ENCODE data around the gene CALHM6.

The CALHM6 gene

GRCh38 chr6:116482780-116483179, 21.6 kb downstream of the CALHM6 start:
- ATAC-seq (ENCODE audit: low read depth) (no peak), DNase-seq (ENCODE audit: low spot score) (no peak)
- Histone ChIP-seq H3K4me1 (ENCODE audit: insufficient read depth, poor library complexity, severe bottlenecking) (no peaks in the 10 kb centered on the region), H3K36me3 (ENCODE audit: low read depth) (no peaks in the 10 kb centered on the region), H3K4me3 (ENCODE audit: severe bottlenecking) (no peak overlapping the region), H3K27ac (ENCODE audit: poor library complexity, severe bottlenecking) (no peak overlapping the region), H3K27me3 (ENCODE audit: insufficient read depth, poor library complexity, severe bottlenecking) (no peaks in the 10 kb centered on the region), H3K9me3 (ENCODE audit: severe bottlenecking) (no peaks in the 10 kb centered on the region)
- TF ChIP-seq, protein P1, sequence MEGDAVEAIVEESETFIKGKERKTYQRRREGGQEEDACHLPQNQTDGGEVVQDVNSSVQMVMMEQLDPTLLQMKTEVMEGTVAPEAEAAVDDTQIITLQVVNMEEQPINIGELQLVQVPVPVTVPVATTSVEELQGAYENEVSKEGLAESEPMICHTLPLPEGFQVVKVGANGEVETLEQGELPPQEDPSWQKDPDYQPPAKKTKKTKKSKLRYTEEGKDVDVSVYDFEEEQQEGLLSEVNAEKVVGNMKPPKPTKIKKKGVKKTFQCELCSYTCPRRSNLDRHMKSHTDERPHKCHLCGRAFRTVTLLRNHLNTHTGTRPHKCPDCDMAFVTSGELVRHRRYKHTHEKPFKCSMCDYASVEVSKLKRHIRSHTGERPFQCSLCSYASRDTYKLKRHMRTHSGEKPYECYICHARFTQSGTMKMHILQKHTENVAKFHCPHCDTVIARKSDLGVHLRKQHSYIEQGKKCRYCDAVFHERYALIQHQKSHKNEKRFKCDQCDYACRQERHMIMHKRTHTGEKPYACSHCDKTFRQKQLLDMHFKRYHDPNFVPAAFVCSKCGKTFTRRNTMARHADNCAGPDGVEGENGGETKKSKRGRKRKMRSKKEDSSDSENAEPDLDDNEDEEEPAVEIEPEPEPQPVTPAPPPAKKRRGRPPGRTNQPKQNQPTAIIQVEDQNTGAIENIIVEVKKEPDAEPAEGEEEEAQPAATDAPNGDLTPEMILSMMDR (IDR thresholded peaks at IDR 0.05; ENCODE audit: poor library complexity, severe bottlenecking) = no peak

DNA sequence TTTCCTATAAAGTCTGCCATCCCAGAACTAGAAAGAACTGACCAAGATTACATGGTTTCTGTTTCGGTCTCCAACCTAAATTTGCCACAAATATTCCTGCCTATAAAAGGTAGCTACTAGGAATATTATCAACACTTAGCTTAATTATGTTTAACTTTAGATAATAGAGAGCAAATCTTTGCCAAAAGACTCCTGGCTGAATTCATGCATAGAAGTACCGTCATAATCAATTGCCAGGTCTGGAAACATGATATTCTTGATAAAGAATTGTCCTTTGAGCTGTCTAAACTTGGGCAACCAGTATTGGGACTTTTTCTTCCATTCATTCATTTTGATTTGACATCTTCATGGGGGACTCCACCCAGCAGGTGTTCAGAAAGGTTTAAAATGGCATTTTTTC, 22.4 kb downstream of the CALHM6 start:
- ATAC-seq (ENCODE audit: low read depth) = no peak
- H3K27me3 ChIP-seq (ENCODE audit: insufficient read depth, poor library complexity, severe bottlenecking) = no peaks in the 10 kb centered on the region
- H3K36me3 ChIP-seq (ENCODE audit: low read depth) = no peaks in the 10 kb centered on the region

GRCh38 chr6:116485559-116486184, 24.5 kb downstream of the CALHM6 start:
- no peaks in the 10 kb centered on the region for H3K9me3 ChIP-seq (ENCODE audit: severe bottlenecking)
- no peak for DNase-seq (ENCODE audit: low spot score)
- H3K27me3 ChIP-seq (ENCODE audit: insufficient read depth, poor library complexity, severe bottlenecking) = no peaks in the 10 kb centered on the region
- H3K4me3 ChIP-seq (ENCODE audit: severe bottlenecking) = no peak overlapping the region
- ATAC-seq (ENCODE audit: low read depth) = no peak
- TF ChIP-seq, protein P1 (IDR thresholded peaks at IDR 0.05; ENCODE audit: poor library complexity, severe bottlenecking) = no peak
- H3K27ac ChIP-seq (ENCODE audit: poor library complexity, severe bottlenecking) = no peak overlapping the region
- no peaks in the 10 kb centered on the region for H3K36me3 ChIP-seq (ENCODE audit: low read depth)
- H3K4me1 ChIP-seq (ENCODE audit: insufficient read depth, poor library complexity, severe bottlenecking) = no peaks in the 10 kb centered on the region

More for the DNA sequence above, 22.4 kb downstream of the CALHM6 start:
- Histone ChIP-seq H3K4me3 (ENCODE audit: severe bottlenecking) (no peak overlapping the region), H3K27ac (ENCODE audit: poor library complexity, severe bottlenecking) (no peak overlapping the region), H3K9me3 (ENCODE audit: severe bottlenecking) (no peaks in the 10 kb centered on the region), H3K4me1 (ENCODE audit: insufficient read depth, poor library complexity, severe bottlenecking) (no peaks in the 10 kb centered on the region)
- DNase-seq (ENCODE audit: low spot score) = no peak
- TF ChIP-seq, protein P1 (IDR thresholded peaks at IDR 0.05; ENCODE audit: poor library complexity, severe bottlenecking) = no peak

GRCh38 chr6:116491610-116492330, 30.6 kb downstream of the CALHM6 start:
- DNase-seq (ENCODE audit: low spot score) = no peak
- Histone ChIP-seq H3K9me3 (ENCODE audit: severe bottlenecking) (no peaks in the 10 kb centered on the region), H3K36me3 (ENCODE audit: low read depth) (no peaks in the 10 kb centered on the region), H3K27me3 (ENCODE audit: insufficient read depth, poor library complexity, severe bottlenecking) (no peaks in the 10 kb centered on the region), H3K27ac (ENCODE audit: poor library complexity, severe bottlenecking) (no peak overlapping the region), H3K4me3 (ENCODE audit: severe bottlenecking) (no peak overlapping the region), H3K4me1 (ENCODE audit: insufficient read depth, poor library complexity, severe bottlenecking) (no peaks in the 10 kb centered on the region)
- ATAC-seq (ENCODE audit: low read depth) = no peak
- TF ChIP-seq, protein P1 (IDR thresholded peaks at IDR 0.05; ENCODE audit: poor library complexity, severe bottlenecking) = no peak
